OCI-LY3 (cell line): ENCODE results near the gene MAP4K5.

Source experiments
- CTCF ChIP-seq: fragments of 200-600, 300-600 bp; sonication (generic); IDR thresholded peaks from 2 replicates; pipeline ENCODE4 v1.5.1; 2014; ENCODE audit warnings: antibody characterized with exemption, low read length, low read depth
- EZH2phosphoT487 ChIP-seq: fragments of 200-600 bp; shearing (Covaris generic); IDR thresholded peaks from 2 replicates; pipeline ENCODE4 v1.6.1; 2018; ENCODE audit warnings: antibody characterized with exemption, mixed run types, low read depth

- TF ChIP-seq CTCF (no peak), EZH2phosphoT487 (no peak)
Measured at GRCh38 chr14:50380455-50380854, 151.9 kb downstream of the MAP4K5 start.
